Vagina (tissue), 2 donors: Measurements from ENCODE around the gene ST6GALNAC5. TPM values are rescaled to one million over a fixed set of nuclear protein-coding genes. Genes with fewer than 3 reads are reported as not detected.
"Not testable (repeated sequence)": the region's sequence is repeated elsewhere in the genome, so short reads cannot be mapped to it uniquely, and the experiment has no call there.

Source experiments
- DNase-seq, 2 donors: peaks; one replicate each; pipeline ENCODE4 v3.0.0-alpha.2; 2017; ENCODE audit errors: extremely low spot score in 2 of 2
- H3K27ac ChIP-seq: fragments of 200-600 bp; sonication (generic); one replicate; pipeline ENCODE4 v1.5.1; 2019
- H3K27me3 ChIP-seq: fragments of 200-600 bp; sonication (generic); one replicate; pipeline ENCODE4 v1.5.1; 2019
- H3K36me3 ChIP-seq, 2 donors: fragments of 200-600 bp; sonication (generic); one replicate each; pipeline ENCODE4 v1.5.1; 2017 to 2019
- H3K4me1 ChIP-seq: fragments of 200-600 bp; sonication (generic); one replicate; pipeline ENCODE4 v1.5.1; 2019
- H3K4me3 ChIP-seq, 2 donors: fragments of 200-600 bp; sonication (generic); 1 replicate in 1 of 2; 2 replicates in 1 of 2; pipeline ENCODE4 v1.5.1; 2016 to 2019
- H3K9me3 ChIP-seq: fragments of 200-600 bp; sonication (generic); one replicate; pipeline ENCODE4 v1.5.1; 2019
- POLR2A ChIP-seq, 2 donors: fragments of 450-650 bp; IDR thresholded peaks; one replicate each; pipeline ENCODE4 v1.6.1; 2017; ENCODE audit warnings: antibody characterized with exemption in 2 of 2, mild to moderate bottlenecking in 2 of 2, moderate library complexity in 2 of 2
- POLR2AphosphoS5 ChIP-seq, 2 donors: sonication (generic); formaldehyde crosslinking; IDR thresholded peaks; one replicate each; pipeline ENCODE4 v1.9.0; 2017; ENCODE audit warnings: antibody characterized with exemption in 2 of 2, mild to moderate bottlenecking in 2 of 2, low read depth in 1 of 2; ENCODE audit not compliant: insufficient read depth in 1 of 2
- intact Hi-C: fragments of 100-400 bp; cut with DNase I; formaldehyde crosslinking; loops from one replicate; pipeline ENCODE4 v1.15.1; 2023
- total RNA-seq: library from RNA; depleted of rRNA; stranded (reverse); fragments of >200 nt; gene quantifications from one replicate; pipeline ENCODE4 v1.2.3, GENCODE V29; 2016
- TF ChIP-seq, protein P1 (sequence below), 3 experiments: fragments of 450-650 bp in 2 of 3; fragments of 200-600 bp in 1 of 3; sonication (generic) in 1 of 3; IDR thresholded peaks; one replicate each; pipeline ENCODE4 v1.5.1; 2017 to 2019; ENCODE audit warnings: antibody characterized with exemption in 3 of 3, mild to moderate bottlenecking in 2 of 3, moderate library complexity in 2 of 3

The ST6GALNAC5 gene
- 9.6 TPM for total RNA-seq

DNA sequence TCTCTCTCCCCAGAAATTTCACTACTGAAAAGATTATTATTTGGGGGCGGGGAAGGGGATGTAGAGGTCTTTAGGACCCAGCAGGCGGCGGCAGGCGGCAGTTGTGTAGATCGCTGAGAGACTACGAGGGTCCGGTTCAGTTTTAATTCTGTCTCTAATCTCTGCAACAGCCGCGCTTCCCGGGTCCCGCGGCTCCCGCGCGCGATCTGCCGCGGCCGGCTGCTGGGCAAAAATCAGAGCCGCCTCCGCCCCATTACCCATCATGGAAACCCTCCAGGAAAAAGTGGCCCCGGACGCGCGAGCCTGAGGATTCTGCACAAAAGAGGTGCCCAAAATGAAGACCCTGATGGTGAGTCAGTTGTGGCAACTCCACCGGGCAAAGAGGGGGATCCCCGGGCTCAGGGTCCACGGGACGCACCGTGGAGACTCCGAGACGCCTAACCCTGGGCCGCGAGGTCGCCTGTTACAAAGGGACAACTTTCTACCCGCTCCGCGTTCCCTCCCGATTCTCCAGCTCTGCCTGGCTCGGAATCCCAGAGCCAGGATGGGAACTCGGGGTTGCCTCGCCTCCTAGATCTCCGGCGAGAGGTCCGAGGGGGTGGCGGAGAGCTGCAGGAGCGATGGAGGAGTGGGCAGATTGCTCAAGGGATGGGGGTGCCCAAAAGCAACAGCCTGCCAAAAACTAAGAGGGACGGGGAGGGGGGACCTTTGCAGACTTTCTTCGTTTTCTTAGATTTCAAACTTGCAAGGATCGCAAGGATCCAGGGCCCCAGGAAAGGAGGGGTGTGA, at the start of gene ST6GALNAC5:
TSS of gene ST6GALNAC5 (plus strand) at position 139 of the 789 bp plus-strand sequence.
- intact Hi-C loops, result no loop called here
- no peaks in the 10 kb centered on the region for H3K4me1 ChIP-seq
- H3K9me3 ChIP-seq, result no peaks in the 10 kb centered on the region
- peak within 1 kb of the TSS; percentile 73 for H3K27ac ChIP-seq
- no peak for DNase-seq
- H3K4me3 ChIP-seq, result peak within 1 kb of the TSS; percentile 40 to 54
- TF ChIP-seq POLR2A (IDR thresholded peaks at IDR 0.05), result no peak
- peak in 1 of 2 donors; percentile 23 for TF ChIP-seq POLR2AphosphoS5 (IDR thresholded peaks at IDR 0.05; ENCODE audit: insufficient read depth in 1 of 2, low read depth in 1 of 2)
- TF ChIP-seq, protein P1, sequence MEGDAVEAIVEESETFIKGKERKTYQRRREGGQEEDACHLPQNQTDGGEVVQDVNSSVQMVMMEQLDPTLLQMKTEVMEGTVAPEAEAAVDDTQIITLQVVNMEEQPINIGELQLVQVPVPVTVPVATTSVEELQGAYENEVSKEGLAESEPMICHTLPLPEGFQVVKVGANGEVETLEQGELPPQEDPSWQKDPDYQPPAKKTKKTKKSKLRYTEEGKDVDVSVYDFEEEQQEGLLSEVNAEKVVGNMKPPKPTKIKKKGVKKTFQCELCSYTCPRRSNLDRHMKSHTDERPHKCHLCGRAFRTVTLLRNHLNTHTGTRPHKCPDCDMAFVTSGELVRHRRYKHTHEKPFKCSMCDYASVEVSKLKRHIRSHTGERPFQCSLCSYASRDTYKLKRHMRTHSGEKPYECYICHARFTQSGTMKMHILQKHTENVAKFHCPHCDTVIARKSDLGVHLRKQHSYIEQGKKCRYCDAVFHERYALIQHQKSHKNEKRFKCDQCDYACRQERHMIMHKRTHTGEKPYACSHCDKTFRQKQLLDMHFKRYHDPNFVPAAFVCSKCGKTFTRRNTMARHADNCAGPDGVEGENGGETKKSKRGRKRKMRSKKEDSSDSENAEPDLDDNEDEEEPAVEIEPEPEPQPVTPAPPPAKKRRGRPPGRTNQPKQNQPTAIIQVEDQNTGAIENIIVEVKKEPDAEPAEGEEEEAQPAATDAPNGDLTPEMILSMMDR (IDR thresholded peaks at IDR 0.05), result no peak
- H3K27me3 ChIP-seq, result no peaks in the 10 kb centered on the region
- no peaks in the 10 kb centered on the region for H3K36me3 ChIP-seq

DNA sequence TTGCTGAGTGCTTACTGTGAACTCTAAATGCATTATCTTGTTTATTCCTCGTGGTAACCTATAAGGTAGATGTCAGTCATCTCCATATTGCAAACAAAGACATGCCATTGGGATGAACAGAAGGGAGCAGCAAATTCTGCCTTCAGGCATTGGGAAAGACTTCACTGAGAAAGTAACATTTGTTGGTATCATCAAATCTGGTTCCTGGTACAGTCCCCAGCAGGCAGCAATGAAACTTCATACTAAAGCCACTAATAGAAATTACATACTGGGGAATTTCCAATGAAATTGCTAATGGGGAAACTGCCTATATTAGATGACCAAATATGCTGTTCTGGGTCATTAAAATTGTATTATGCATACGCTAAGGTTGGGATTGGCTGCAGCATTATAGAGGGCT, 47.3 kb upstream of the ST6GALNAC5 start:
- no peaks in the 10 kb centered on the region for H3K27me3 ChIP-seq
- TF ChIP-seq POLR2AphosphoS5 (IDR thresholded peaks at IDR 0.05; ENCODE audit: insufficient read depth in 1 of 2, low read depth in 1 of 2) (no peak), POLR2A (IDR thresholded peaks at IDR 0.05) (no peak)
- TF ChIP-seq, protein P1 (IDR thresholded peaks at IDR 0.05), result no peak
- no peak for DNase-seq
- no peaks in the 10 kb centered on the region for H3K9me3 ChIP-seq
- intact Hi-C loops, result no loop called here
- H3K4me1 ChIP-seq, result no peaks in the 10 kb centered on the region
- no peak overlapping the region for H3K4me3 ChIP-seq
- no peaks in the 10 kb centered on the region for H3K36me3 ChIP-seq
- H3K27ac ChIP-seq, result no peak overlapping the region

- H3K36me3 ChIP-seq, H3K27ac ChIP-seq, DNase-seq, H3K4me1 ChIP-seq, H3K4me3 ChIP-seq, H3K27me3 ChIP-seq, intact Hi-C loops, H3K9me3 ChIP-seq: not testable (repeated sequence)
These were observed 44.3 kb upstream of the ST6GALNAC5 start for GRCh38 chr1:76822961-76823360.

GRCh38 chr1:76824106-76824505, 43.2 kb upstream of the ST6GALNAC5 start:
- no peaks in the 10 kb centered on the region for H3K27me3 ChIP-seq
- no peaks in the 10 kb centered on the region for H3K4me1 ChIP-seq
- H3K9me3 ChIP-seq, result no peaks in the 10 kb centered on the region
- no peak for DNase-seq
- intact Hi-C loops, result no loop called here
- no peaks in the 10 kb centered on the region for H3K36me3 ChIP-seq
- TF ChIP-seq POLR2AphosphoS5 (IDR thresholded peaks at IDR 0.05; ENCODE audit: insufficient read depth in 1 of 2, low read depth in 1 of 2), result no peak
- TF ChIP-seq, protein P1 (IDR thresholded peaks at IDR 0.05), result no peak
- no peak for TF ChIP-seq POLR2A (IDR thresholded peaks at IDR 0.05)
- no peak overlapping the region for H3K27ac ChIP-seq
- H3K4me3 ChIP-seq, result no peak overlapping the region

- no peaks in the 10 kb centered on the region for H3K9me3 ChIP-seq
- no peaks in the 10 kb centered on the region for H3K27me3 ChIP-seq
- no peaks in the 10 kb centered on the region for H3K4me1 ChIP-seq
- H3K27ac ChIP-seq, result no peak overlapping the region
- no peaks in the 10 kb centered on the region for H3K36me3 ChIP-seq
- no peak for DNase-seq
- H3K4me3 ChIP-seq, result no peak overlapping the region
- no peak for TF ChIP-seq POLR2A (IDR thresholded peaks at IDR 0.05)
- TF ChIP-seq, protein P1 (IDR thresholded peaks at IDR 0.05), result no peak
- no peak for TF ChIP-seq POLR2AphosphoS5 (IDR thresholded peaks at IDR 0.05; ENCODE audit: insufficient read depth in 1 of 2, low read depth in 1 of 2)
- intact Hi-C loops, result no loop called here
These were observed 41.0 kb upstream of the ST6GALNAC5 start for GRCh38 chr1:76826072-76826845.
